ENCODE results near the gene WSCD2. TPM values are rescaled to one million over a fixed set of nuclear protein-coding genes. Genes with fewer than 3 reads are reported as not detected.

The WSCD2 gene
- total and polyA plus RNA-seq, 2 experiments from 2014 or later, result not detected

DNA sequence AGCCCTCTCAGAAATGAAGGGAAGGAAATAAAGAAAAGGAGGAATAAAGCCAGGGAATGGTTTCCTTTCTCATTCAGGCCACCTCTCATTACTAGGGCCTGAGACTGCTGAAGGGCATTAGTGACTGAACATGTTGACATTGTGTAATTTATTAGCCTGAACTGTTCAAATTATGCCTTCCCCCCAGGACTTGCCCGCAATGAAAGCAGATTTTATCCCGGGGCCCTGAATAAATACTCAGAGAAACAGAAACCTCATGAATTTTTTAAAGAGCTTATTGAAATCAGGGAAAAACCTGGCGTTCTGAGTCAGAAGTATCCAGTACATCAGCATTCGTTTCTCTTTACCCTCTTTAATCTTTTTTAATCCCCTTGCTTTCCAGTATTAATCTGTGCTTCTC is 35.9 kb upstream of the WSCD2 start:
- no peaks in the 10 kb centered on the region for H3K9me2 ChIP-seq (ENCODE audit: insufficient read depth)
- in situ Hi-C loops (cut with MboI), result no loop called here
- H4K20me1 ChIP-seq (ENCODE audit: insufficient read depth), result no peaks in the 10 kb centered on the region
- no peaks in the 10 kb centered on the region for H3K36me3 ChIP-seq (ENCODE audit: low read depth)
- H3K4me2 ChIP-seq (ENCODE audit: unreplicated experiment), result no peak overlapping the region
- 18 to 21% methylated on average over 4 of the region's 4 CpGs for WGBS, 2 experiments (ENCODE audit: low coverage in 1 of 2, low lambda C conversion rate in 2 of 2, missing lambda C conversion rate in 2 of 2)
- H3K27ac ChIP-seq, result no peak overlapping the region
- H3F3A ChIP-seq (ENCODE audit: insufficient read depth), result no peaks in the 10 kb centered on the region
- no peaks in the 10 kb centered on the region for H3K9me3 ChIP-seq (ENCODE audit: low read depth)
- no peak overlapping the region for H3K9ac ChIP-seq
- no peak overlapping the region for H2AFZ ChIP-seq
- H3K27me3 ChIP-seq (replicated peaks; ENCODE audit: insufficient read depth), result no peaks in the 10 kb centered on the region
- no peak for TF ChIP-seq EZH2phosphoT487 (IDR thresholded peaks at IDR 0.05; ENCODE audit: insufficient read depth, low read depth)
- TF ChIP-seq EZH2 (IDR thresholded peaks at IDR 0.05; ENCODE audit: insufficient read depth, poor library complexity, severe bottlenecking), result no peak
- H3K79me2 ChIP-seq (ENCODE audit: insufficient read depth), result no peaks in the 10 kb centered on the region
- DNase-seq, result no peak
- no peaks in the 10 kb centered on the region for H3K4me1 ChIP-seq (ENCODE audit: insufficient read depth)
- no peak overlapping the region for H3K4me3 ChIP-seq

GRCh38 chr12:108094056-108094649 is 34.9 kb upstream of the WSCD2 start:
- H4K20me1 ChIP-seq (ENCODE audit: insufficient read depth), result no peaks in the 10 kb centered on the region
- in situ Hi-C loops (cut with MboI), result no loop called here
- H3K4me3 ChIP-seq, result no peak overlapping the region
- H3K36me3 ChIP-seq (ENCODE audit: low read depth), result no peaks in the 10 kb centered on the region
- no peak for TF ChIP-seq EZH2phosphoT487 (IDR thresholded peaks at IDR 0.05; ENCODE audit: insufficient read depth, low read depth)
- TF ChIP-seq EZH2 (IDR thresholded peaks at IDR 0.05; ENCODE audit: insufficient read depth, poor library complexity, severe bottlenecking), result no peak
- H3K4me2 ChIP-seq (ENCODE audit: unreplicated experiment), result no peak overlapping the region
- no peak overlapping the region for H3K9ac ChIP-seq
- H3K9me3 ChIP-seq (ENCODE audit: low read depth), result no peaks in the 10 kb centered on the region
- H3K79me2 ChIP-seq (ENCODE audit: insufficient read depth), result no peaks in the 10 kb centered on the region
- H3F3A ChIP-seq (ENCODE audit: insufficient read depth), result no peaks in the 10 kb centered on the region
- H3K27me3 ChIP-seq (replicated peaks; ENCODE audit: insufficient read depth), result no peaks in the 10 kb centered on the region
- WGBS, 2 experiments (ENCODE audit: low coverage in 1 of 2, low lambda C conversion rate in 2 of 2, missing lambda C conversion rate in 2 of 2), result 17 to 25% methylated on average over 2 of the region's 2 CpGs
- H3K4me1 ChIP-seq (ENCODE audit: insufficient read depth), result no peaks in the 10 kb centered on the region
- H3K9me2 ChIP-seq (ENCODE audit: insufficient read depth), result no peaks in the 10 kb centered on the region
- DNase-seq, result no peak
- no peak overlapping the region for H3K27ac ChIP-seq
- H2AFZ ChIP-seq, result no peak overlapping the region

DNA sequence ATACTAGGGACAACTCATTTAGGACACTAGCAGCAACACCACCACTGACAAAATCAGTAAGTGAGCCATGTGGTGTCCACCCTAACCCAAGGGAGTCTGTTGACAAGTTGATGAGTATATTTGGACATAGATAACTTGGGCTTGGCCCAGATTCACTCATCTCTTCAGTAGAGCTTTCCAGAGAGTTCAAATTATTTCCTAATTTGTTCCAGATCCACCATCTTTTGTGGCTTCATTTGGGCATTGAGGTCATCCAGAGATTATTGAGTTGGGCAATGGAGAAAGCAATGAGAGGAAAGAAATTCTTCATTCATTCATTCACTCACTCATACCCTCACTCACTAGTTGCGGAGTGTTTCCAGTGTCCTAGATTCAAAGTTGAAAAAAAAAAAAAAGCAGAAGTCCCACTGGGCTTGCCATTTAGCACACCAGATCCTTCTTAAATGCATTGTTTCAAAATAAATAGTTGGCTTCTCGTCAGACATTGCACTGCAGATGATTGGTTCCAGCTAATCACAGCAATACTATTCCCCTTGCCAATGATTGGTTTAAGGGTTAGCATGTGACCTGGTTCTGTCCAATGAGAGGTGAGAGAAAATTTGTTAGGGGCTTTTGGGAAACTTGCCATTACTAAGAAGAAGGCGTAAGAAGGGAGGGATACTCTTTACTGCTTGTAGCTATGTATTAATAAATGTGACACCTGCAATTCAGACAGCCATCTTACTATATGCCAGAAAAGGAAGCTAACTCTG is 31.8 kb upstream of the WSCD2 start:
- in situ Hi-C loops (cut with MboI), result no loop called here
- DNase-seq, result no peak
- Histone ChIP-seq H2AFZ (no peak overlapping the region), H3K4me2 (ENCODE audit: unreplicated experiment) (no peak overlapping the region), H3K36me3 (ENCODE audit: low read depth) (no peaks in the 10 kb centered on the region), H3K4me3 (no peak overlapping the region), H3K9me3 (ENCODE audit: low read depth) (no peaks in the 10 kb centered on the region), H3K9ac (no peak overlapping the region), H3K4me1 (ENCODE audit: insufficient read depth) (no peaks in the 10 kb centered on the region), H3K9me2 (ENCODE audit: insufficient read depth) (no peaks in the 10 kb centered on the region), H4K20me1 (ENCODE audit: insufficient read depth) (no peaks in the 10 kb centered on the region), H3K27me3 (replicated peaks; ENCODE audit: insufficient read depth) (no peaks in the 10 kb centered on the region), H3F3A (ENCODE audit: insufficient read depth) (no peaks in the 10 kb centered on the region), H3K27ac (no peak overlapping the region), H3K79me2 (ENCODE audit: insufficient read depth) (no peaks in the 10 kb centered on the region)
- 9 to 11% methylated on average over 3 of the region's 3 CpGs for WGBS, 2 experiments (ENCODE audit: low coverage in 1 of 2, low lambda C conversion rate in 2 of 2, missing lambda C conversion rate in 2 of 2)
- TF ChIP-seq EZH2phosphoT487 (IDR thresholded peaks at IDR 0.05; ENCODE audit: insufficient read depth, low read depth) (no peak), EZH2 (IDR thresholded peaks at IDR 0.05; ENCODE audit: insufficient read depth, poor library complexity, severe bottlenecking) (no peak)

- no peak overlapping the region for H2AFZ ChIP-seq
- no peaks in the 10 kb centered on the region for H3F3A ChIP-seq (ENCODE audit: insufficient read depth)
- H3K4me2 ChIP-seq (ENCODE audit: unreplicated experiment), result no peak overlapping the region
- no peak for TF ChIP-seq EZH2phosphoT487 (IDR thresholded peaks at IDR 0.05; ENCODE audit: insufficient read depth, low read depth)
- no peak for DNase-seq
- no peaks in the 10 kb centered on the region for H3K9me3 ChIP-seq (ENCODE audit: low read depth)
- H3K4me3 ChIP-seq, result no peak overlapping the region
- in situ Hi-C loops (cut with MboI), result no loop called here
- no peak overlapping the region for H3K27ac ChIP-seq
- H3K4me1 ChIP-seq (ENCODE audit: insufficient read depth), result no peaks in the 10 kb centered on the region
- WGBS, 2 experiments (ENCODE audit: low coverage in 1 of 2, low lambda C conversion rate in 2 of 2, missing lambda C conversion rate in 2 of 2), result 57 to 61% methylated on average over 8 of the region's 8 CpGs
- no peaks in the 10 kb centered on the region for H4K20me1 ChIP-seq (ENCODE audit: insufficient read depth)
- no peaks in the 10 kb centered on the region for H3K36me3 ChIP-seq (ENCODE audit: low read depth)
- no peak overlapping the region for H3K9ac ChIP-seq
- H3K9me2 ChIP-seq (ENCODE audit: insufficient read depth), result no peaks in the 10 kb centered on the region
- H3K79me2 ChIP-seq (ENCODE audit: insufficient read depth), result no peaks in the 10 kb centered on the region
- no peaks in the 10 kb centered on the region for H3K27me3 ChIP-seq (replicated peaks; ENCODE audit: insufficient read depth)
Measured at GRCh38 chr12:108098374-108098773, 30.7 kb upstream of the WSCD2 start.
